ENCODE measurements around the gene LMO1.
A peak's percentile ranks its signal among the peaks of the same experiment; 100 is the strongest.

The LMO1 gene

GRCh38 chr11:8235925-8236324, 27.8 kb downstream of the LMO1 start:
- no peak overlapping the region for H3K4me3 ChIP-seq (ENCODE audit: low read length)
- TF ChIP-seq CTCF (conservative IDR thresholded peaks at IDR 0.05; ENCODE audit: low read length) = no peak
- DNase-seq (ENCODE audit: low read depth) = no peak

GRCh38 chr11:8234910-8235309, 28.8 kb downstream of the LMO1 start:
- no peak overlapping the region for H3K4me3 ChIP-seq (ENCODE audit: low read length)
- no peak for TF ChIP-seq CTCF (conservative IDR thresholded peaks at IDR 0.05; ENCODE audit: low read length)
- DNase-seq (ENCODE audit: low read depth) = no peak

- no peak for DNase-seq (ENCODE audit: low read depth)
- TF ChIP-seq CTCF (conservative IDR thresholded peaks at IDR 0.05; ENCODE audit: low read length) = no peak
- H3K4me3 ChIP-seq (ENCODE audit: low read length) = no peak overlapping the region
Observed at GRCh38 chr11:8234425-8234821, 29.3 kb downstream of the LMO1 start.

- peak; percentile 12 for DNase-seq (ENCODE audit: low read depth)
- TF ChIP-seq CTCF (conservative IDR thresholded peaks at IDR 0.05; ENCODE audit: low read length) = no peak
- no peak overlapping the region for H3K4me3 ChIP-seq (ENCODE audit: low read length)
Observed at GRCh38 chr11:8233691-8234424, 29.8 kb downstream of the LMO1 start.

GRCh38 chr11:8232849-8233606, 30.6 kb downstream of the LMO1 start:
- H3K4me3 ChIP-seq (ENCODE audit: low read length) = no peak overlapping the region
- DNase-seq (ENCODE audit: low read depth) = no peak
- no peak for TF ChIP-seq CTCF (conservative IDR thresholded peaks at IDR 0.05; ENCODE audit: low read length)

- no peak for DNase-seq (ENCODE audit: low read depth)
- TF ChIP-seq CTCF (conservative IDR thresholded peaks at IDR 0.05; ENCODE audit: low read length) = no peak
- H3K4me3 ChIP-seq (ENCODE audit: low read length) = no peak overlapping the region
Observed at GRCh38 chr11:8232414-8232813, 31.3 kb downstream of the LMO1 start.

GRCh38 chr11:8231979-8232378, 31.7 kb downstream of the LMO1 start:
- H3K4me3 ChIP-seq (ENCODE audit: low read length) = no peak overlapping the region
- no peak for TF ChIP-seq CTCF (conservative IDR thresholded peaks at IDR 0.05; ENCODE audit: low read length)
- no peak for DNase-seq (ENCODE audit: low read depth)
